ENCODE results near the gene RBM46. TPM values are rescaled to one million over a fixed set of nuclear protein-coding genes. Genes with fewer than 3 reads are reported as not detected.

The RBM46 gene
- total and polyA plus RNA-seq, 2 experiments from 2014 or later: 0.07 TPM; not detected in 1

- no peaks in the 10 kb centered on the region for H3K9me2 ChIP-seq (replicated peaks; ENCODE audit: insufficient read depth)
- peaks cover 12% of the 10 kb centered on the region for H3K9me3 ChIP-seq (ENCODE audit: low read depth)
- H3K27me3 ChIP-seq: no peaks in the 10 kb centered on the region
- no peak overlapping the region for H3K4me3 ChIP-seq
- 25% methylated on average over 3 of the region's 3 CpGs for WGBS (ENCODE audit: low lambda C conversion rate, missing lambda C conversion rate)
- no peaks in the 10 kb centered on the region for H3K36me3 ChIP-seq (replicated peaks; ENCODE audit: insufficient read depth, low read depth)
- no peak overlapping the region for H2AFZ ChIP-seq
- peak; percentile 11 for DNase-seq (ENCODE audit: low spot score)
- peaks cover 7% of the 10 kb centered on the region for H3K4me1 ChIP-seq (ENCODE audit: insufficient read depth)
- H3K4me2 ChIP-seq: peak overlapping the region; percentile 60
- peak overlapping the region; percentile 81 for H3K27ac ChIP-seq
- H4K20me1 ChIP-seq (ENCODE audit: insufficient read depth, poor library complexity, severe bottlenecking): no peaks in the 10 kb centered on the region
- no peaks in the 10 kb centered on the region for H3K79me2 ChIP-seq
- no peak for TF ChIP-seq EZH2 (IDR thresholded peaks at IDR 0.05; ENCODE audit: borderline replicate concordance)
- TF ChIP-seq CTCF (IDR thresholded peaks at IDR 0.05; ENCODE audit: poor library complexity): no peak
- TF ChIP-seq EZH2phosphoT487 (IDR thresholded peaks at IDR 0.05; ENCODE audit: low read depth, severe bottlenecking, unreplicated experiment): no peak
Measured at GRCh38 chr4:154836513-154836912, 55.4 kb downstream of the RBM46 start.

GRCh38 chr4:154838155-154838554 lies 57.1 kb downstream of the RBM46 start:
- no peaks in the 10 kb centered on the region for H3K27me3 ChIP-seq
- H2AFZ ChIP-seq: no peak overlapping the region
- H3K9me3 ChIP-seq (ENCODE audit: low read depth): peaks cover 12% of the 10 kb centered on the region
- peak overlapping the region; percentile 81 for H3K27ac ChIP-seq
- no peak overlapping the region for H3K4me3 ChIP-seq
- H3K4me2 ChIP-seq: no peak overlapping the region
- 55% methylated on average over 3 of the region's 3 CpGs for WGBS (ENCODE audit: low lambda C conversion rate, missing lambda C conversion rate)
- peaks cover 7% of the 10 kb centered on the region for H3K4me1 ChIP-seq (ENCODE audit: insufficient read depth)
- H3K36me3 ChIP-seq (replicated peaks; ENCODE audit: insufficient read depth, low read depth): no peaks in the 10 kb centered on the region
- DNase-seq (ENCODE audit: low spot score): peak; percentile 29
- TF ChIP-seq EZH2phosphoT487 (IDR thresholded peaks at IDR 0.05; ENCODE audit: low read depth, severe bottlenecking, unreplicated experiment) (peak; percentile 64), CTCF (IDR thresholded peaks at IDR 0.05; ENCODE audit: poor library complexity) (no peak), EZH2 (IDR thresholded peaks at IDR 0.05; ENCODE audit: borderline replicate concordance) (no peak)
- no peaks in the 10 kb centered on the region for H3K9me2 ChIP-seq (replicated peaks; ENCODE audit: insufficient read depth)
- H3K79me2 ChIP-seq: no peaks in the 10 kb centered on the region
- no peaks in the 10 kb centered on the region for H4K20me1 ChIP-seq (ENCODE audit: insufficient read depth, poor library complexity, severe bottlenecking)

- TF ChIP-seq EZH2 (IDR thresholded peaks at IDR 0.05; ENCODE audit: borderline replicate concordance): no peak
- no peak for TF ChIP-seq EZH2phosphoT487 (IDR thresholded peaks at IDR 0.05; ENCODE audit: low read depth, severe bottlenecking, unreplicated experiment)
- Histone ChIP-seq H3K4me3 (no peak overlapping the region), H3K27me3 (no peaks in the 10 kb centered on the region), H3K4me2 (no peak overlapping the region), H3K79me2 (no peaks in the 10 kb centered on the region), H3K36me3 (replicated peaks; ENCODE audit: insufficient read depth, low read depth) (no peaks in the 10 kb centered on the region), H3K9me2 (replicated peaks; ENCODE audit: insufficient read depth) (no peaks in the 10 kb centered on the region), H3K9me3 (ENCODE audit: low read depth) (peaks cover 8% of the 10 kb centered on the region), H3K27ac (peak overlapping the region; percentile 67), H4K20me1 (ENCODE audit: insufficient read depth, poor library complexity, severe bottlenecking) (no peaks in the 10 kb centered on the region), H3K4me1 (ENCODE audit: insufficient read depth) (peaks cover 7% of the 10 kb centered on the region), H2AFZ (no peak overlapping the region)
- 67% methylated on average over 8 of the region's 8 CpGs for WGBS (ENCODE audit: low lambda C conversion rate, missing lambda C conversion rate)
- peak; percentile 11 for DNase-seq (ENCODE audit: low spot score)
Measured at GRCh38 chr4:154838694-154839093, 57.6 kb downstream of the RBM46 start.

- Histone ChIP-seq H3K4me2 (no peak overlapping the region), H3K9me2 (replicated peaks; ENCODE audit: insufficient read depth) (no peaks in the 10 kb centered on the region), H3K4me1 (ENCODE audit: insufficient read depth) (no peaks in the 10 kb centered on the region), H3K4me3 (no peak overlapping the region), H3K79me2 (no peaks in the 10 kb centered on the region), H4K20me1 (ENCODE audit: insufficient read depth, poor library complexity, severe bottlenecking) (no peaks in the 10 kb centered on the region), H3K36me3 (replicated peaks; ENCODE audit: insufficient read depth, low read depth) (no peaks in the 10 kb centered on the region), H3K27me3 (no peaks in the 10 kb centered on the region), H3K9me3 (ENCODE audit: low read depth) (no peaks in the 10 kb centered on the region), H2AFZ (no peak overlapping the region), H3K27ac (no peak overlapping the region)
- TF ChIP-seq CTCF (IDR thresholded peaks at IDR 0.05; ENCODE audit: poor library complexity) (peak; percentile 45), EZH2phosphoT487 (IDR thresholded peaks at IDR 0.05; ENCODE audit: low read depth, severe bottlenecking, unreplicated experiment) (no peak), EZH2 (IDR thresholded peaks at IDR 0.05; ENCODE audit: borderline replicate concordance) (no peak)
- DNase-seq (ENCODE audit: low spot score): peak; percentile 32
- WGBS (ENCODE audit: low lambda C conversion rate, missing lambda C conversion rate): 51% methylated on average over 2 of the region's 2 CpGs
Measured at GRCh38 chr4:154854362-154854761, 73.3 kb downstream of the RBM46 start.
